ENCODE data around the gene NT5DC3. TPM values are rescaled to one million over a fixed set of nuclear protein-coding genes. Genes with fewer than 3 reads are reported as not detected.

NT5DC3 gene
- total and polyA plus RNA-seq, 2 donors (not counting 3 experiments of a cell fraction or from before 2014, with no cell fraction given) = 1.5 to 6.7 TPM

DNA sequence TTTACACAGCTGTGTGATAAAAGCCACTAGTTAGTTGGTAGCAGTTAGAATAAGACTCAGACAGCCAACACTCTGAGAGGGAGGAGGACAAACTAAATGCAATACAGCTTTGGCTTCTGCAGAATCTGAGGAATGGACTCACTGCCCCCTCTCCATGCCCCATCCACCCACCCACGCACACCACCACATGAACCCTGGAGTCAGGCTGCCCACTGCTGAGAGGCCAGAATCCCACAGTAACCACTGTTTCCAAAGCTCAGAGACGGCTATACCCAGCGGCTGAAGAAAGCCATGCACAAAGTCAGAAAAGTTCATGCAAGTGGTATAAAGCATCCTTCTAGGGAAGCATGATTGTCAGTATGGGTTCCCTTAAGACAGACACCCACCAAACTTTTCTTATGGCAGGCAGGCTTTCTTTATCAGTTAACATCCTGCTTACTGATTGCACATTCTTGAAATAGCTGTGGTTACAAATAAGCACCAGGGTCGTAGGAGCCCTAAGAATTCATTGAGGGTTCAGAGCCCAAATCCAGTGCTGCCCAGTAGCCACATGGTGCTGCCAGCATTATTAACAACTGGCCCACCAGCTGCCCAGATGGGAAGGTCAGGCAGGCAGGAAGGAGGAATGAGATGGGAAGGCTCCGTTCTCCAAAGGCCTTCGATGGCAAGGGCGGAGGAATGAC lies 61.5 kb downstream of the NT5DC3 start:
- CTCF ChIA-PET = interaction anchor here (1.0 to 2.3 kb wide), 3 partner anchors 8 to 16 kb away, joined by 4 to 12 read pairs (median 4); no protein-coding TSS in a partner anchor
- intact Hi-C loops (cut with micrococcal nuclease) = loop anchor here (5.0 kb wide), 1 partner anchor 78 kb away; no protein-coding TSS in a partner anchor

More for the DNA sequence above, 61.5 kb downstream of the NT5DC3 start:
- DNase-seq (ENCODE audit: low read depth, low spot score) (no peak), FAIRE-seq (no peak)
- Histone ChIP-seq H3K9me3 (replicated peaks; ENCODE audit: control insufficient read depth, insufficient read depth, low read length) (no peaks in the 10 kb centered on the region), H3K9ac (replicated peaks; ENCODE audit: extremely low read depth, insufficient read depth, low read length) (no peak overlapping the region), H3K27ac (ENCODE audit: insufficient read depth, low read depth, low read length) (no peak overlapping the region), H3K36me3 (ENCODE audit: control insufficient read depth in 2 of 2, extremely low read depth in 1 of 2, insufficient read depth in 2 of 2, low read length in 2 of 2) (no peaks in the 10 kb centered on the region), H3K4me3 (replicated peaks in 1 of 3; ENCODE audit: insufficient read depth in 1 of 3, low read depth in 1 of 3, low read length in 3 of 3) (no peak overlapping the region), H3K4me2 (ENCODE audit: insufficient read depth, low read length) (no peak overlapping the region), H3K4me1 (ENCODE audit: control insufficient read depth, extremely low read depth, insufficient read depth, low read length) (no peaks in the 10 kb centered on the region), H3K9me1 (replicated peaks; ENCODE audit: control insufficient read depth, extremely low read depth, insufficient read depth, low read length) (no peaks in the 10 kb centered on the region), H2AFZ (ENCODE audit: low read depth, low read length) (no peak overlapping the region), H3K27me3 (ENCODE audit: control insufficient read depth in 2 of 2, insufficient read depth in 2 of 2, low read length in 2 of 2) (no peaks in the 10 kb centered on the region), H4K20me1 (replicated peaks; ENCODE audit: control insufficient read depth, extremely low read depth, insufficient read depth, low read length) (no peaks in the 10 kb centered on the region), H3K79me2 (ENCODE audit: control insufficient read depth, insufficient read depth, low read length) (no peaks in the 10 kb centered on the region)
- TF ChIP-seq FOS (IDR thresholded peaks at IDR 0.05; ENCODE audit: borderline replicate concordance, insufficient read depth, low read length) (no peak), POLR2A (IDR thresholded peaks at IDR 0.05; ENCODE audit: low read depth, low read length) (no peak), POLR2AphosphoS5 (IDR thresholded peaks at IDR 0.05; ENCODE audit: insufficient read depth, low read depth, low read length) (no peak), MAX (IDR thresholded peaks at IDR 0.05; ENCODE audit: insufficient read depth, insufficient read length) (no peak), GATA2 (IDR thresholded peaks at IDR 0.05; ENCODE audit: insufficient read depth, insufficient read length, low read depth, low read length) (no peak), JUN (IDR thresholded peaks at IDR 0.05; ENCODE audit: borderline replicate concordance, insufficient read depth, insufficient read length, low read depth) (no peak), EZH2 (IDR thresholded peaks at IDR 0.05; ENCODE audit: borderline replicate concordance, low read depth, low read length, severe bottlenecking) (no peak), MYC (IDR thresholded peaks at IDR 0.05; ENCODE audit: low read depth, low read length) (no peak)
- TF ChIP-seq, protein P1, sequence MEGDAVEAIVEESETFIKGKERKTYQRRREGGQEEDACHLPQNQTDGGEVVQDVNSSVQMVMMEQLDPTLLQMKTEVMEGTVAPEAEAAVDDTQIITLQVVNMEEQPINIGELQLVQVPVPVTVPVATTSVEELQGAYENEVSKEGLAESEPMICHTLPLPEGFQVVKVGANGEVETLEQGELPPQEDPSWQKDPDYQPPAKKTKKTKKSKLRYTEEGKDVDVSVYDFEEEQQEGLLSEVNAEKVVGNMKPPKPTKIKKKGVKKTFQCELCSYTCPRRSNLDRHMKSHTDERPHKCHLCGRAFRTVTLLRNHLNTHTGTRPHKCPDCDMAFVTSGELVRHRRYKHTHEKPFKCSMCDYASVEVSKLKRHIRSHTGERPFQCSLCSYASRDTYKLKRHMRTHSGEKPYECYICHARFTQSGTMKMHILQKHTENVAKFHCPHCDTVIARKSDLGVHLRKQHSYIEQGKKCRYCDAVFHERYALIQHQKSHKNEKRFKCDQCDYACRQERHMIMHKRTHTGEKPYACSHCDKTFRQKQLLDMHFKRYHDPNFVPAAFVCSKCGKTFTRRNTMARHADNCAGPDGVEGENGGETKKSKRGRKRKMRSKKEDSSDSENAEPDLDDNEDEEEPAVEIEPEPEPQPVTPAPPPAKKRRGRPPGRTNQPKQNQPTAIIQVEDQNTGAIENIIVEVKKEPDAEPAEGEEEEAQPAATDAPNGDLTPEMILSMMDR (IDR thresholded peaks at IDR 0.05; ENCODE audit: extremely low read depth in 1 of 2, insufficient read depth in 1 of 2, low read depth in 1 of 2, low read length in 2 of 2) = no peak
- POLR2A ChIA-PET = no interaction called here
- BruUV-seq (replicated peaks) = no TSS peak
- dilution Hi-C loops (cut with MboI; ENCODE audit: extremely low pct_ligation_motif_present, low sequenced_read_pairs) = no loop called here

All from endothelial cell of umbilical vein (primary cell).